NCI-H2029 treated with DMSO at 0.1 percent for 48 hours (cell line): ENCODE results near the gene USP6NL.

Experiments used
- DNase-seq: peaks from one replicate; lab custom pipeline; 2025; lab: John Stamatoyannopoulos, UW

USP6NL gene

GRCh38 chr10:11415095-11415494 lies 196.4 kb downstream of the USP6NL start:
- no peak for DNase-seq

- DNase-seq = no peak
These were observed 197.0 kb downstream of the USP6NL start for GRCh38 chr10:11414314-11415038.

- no peak for DNase-seq
These were observed 199.4 kb downstream of the USP6NL start for GRCh38 chr10:11411926-11412545.

GRCh38 chr10:11409357-11409756 lies 202.1 kb downstream of the USP6NL start:
- DNase-seq = no peak

GRCh38 chr10:11407939-11408338 lies 203.5 kb downstream of the USP6NL start:
- DNase-seq = no peak

- DNase-seq = no peak
These were observed 204.7 kb downstream of the USP6NL start for GRCh38 chr10:11406746-11407145.

GRCh38 chr10:11404901-11405300 lies 206.5 kb downstream of the USP6NL start:
- no peak for DNase-seq
